Stomach (tissue), 9 donors: Measurements from ENCODE around the gene RANBP2. TPM values are rescaled to one million over a fixed set of nuclear protein-coding genes. Genes with fewer than 3 reads are reported as not detected.

Experiments used
- DNase-seq, 2 donors: peaks; one replicate each; pipeline versions ENCODE4 v3.0.0 to v3.0.0-alpha.2; 2013 to 2019
- H3K27ac ChIP-seq, 5 donors: fragments of 200-600 bp in 4 of 5; sonication (generic) in 4 of 5; one replicate each; pipeline ENCODE4 v1.5.1; 2013 to 2019; ENCODE audit warnings: mild to moderate bottlenecking in 1 of 5, moderate library complexity in 1 of 5
- H3K27me3 ChIP-seq, 3 donors: fragments of 200-600 bp; sonication (generic); one replicate each; pipeline ENCODE4 v1.5.1; 2017 to 2019; ENCODE audit warnings: mixed run types in 1 of 3
- H3K36me3 ChIP-seq, 4 donors: fragments of 200-600 bp; sonication (generic); 1 replicate in 3 of 4; 2 replicates in 1 of 4; pipeline ENCODE4 v1.5.1; 2016 to 2019
- H3K4me1 ChIP-seq, 4 donors: fragments of 200-600 bp; sonication (generic); one replicate each; pipeline ENCODE4 v1.5.1; 2016 to 2019
- H3K4me3 ChIP-seq, 4 donors: fragments of 200-600 bp; sonication (generic) in 3 of 4; one replicate each; pipeline ENCODE4 v1.5.1; 2016 to 2019; ENCODE audit warnings: mild to moderate bottlenecking in 1 of 4
- H3K9me3 ChIP-seq, 4 donors: fragments of 200-600 bp; sonication (generic); one replicate each; pipeline ENCODE4 v1.5.1; 2016 to 2019
- EP300 ChIP-seq: sonication (generic); formaldehyde crosslinking; IDR thresholded peaks from one replicate; pipeline ENCODE4 v1.6.1; 2017; ENCODE audit warnings: antibody characterized with exemption
- POLR2A ChIP-seq, 4 donors: fragments of 450-650 bp; IDR thresholded peaks; one replicate each; pipeline ENCODE4 v1.6.1; 2016; ENCODE audit warnings: antibody characterized with exemption in 4 of 4, control low read depth in 2 of 4, mild to moderate bottlenecking in 1 of 4, moderate library complexity in 1 of 4
- POLR2AphosphoS5 ChIP-seq, 3 donors: sonication (generic); formaldehyde crosslinking; IDR thresholded peaks; one replicate each; pipeline ENCODE4 v1.6.1; 2016; ENCODE audit warnings: antibody characterized with exemption in 3 of 3
- WGBS, 5 donors: extraction: QIAGEN DNeasy Blood & Tissue Kit in 3 of 5; methylation state at CpG; one replicate each; pipeline versions ENCODE4 v1.1.5 to v1.1.7; 2013 to 2018; 5-methylcytosine and 5-hydroxymethylcytosine counted together
- intact Hi-C: fragments of 100-400 bp; cut with DNase I; formaldehyde crosslinking; loops from one replicate; pipeline ENCODE4 v1.15.1; 2023; ENCODE audit warnings: low total_unique reads
- polyA plus RNA-seq, 3 donors: library from polyadenylated mRNA; stranded (reverse); fragments of 200-250 nt; gene quantifications; one replicate each; pipeline ENCODE4 v1.2.3, GENCODE V29; 2013
- total RNA-seq, 5 donors: library from RNA; depleted of rRNA; stranded (reverse); fragments of >200 nt; gene quantifications; one replicate each; pipeline versions ENCODE4 v1.1.0 to v1.2.3, GENCODE V29; 2014 to 2016
- TF ChIP-seq, protein P1 (sequence below), 7 experiments: fragments of 450-650 bp in 4 of 7; fragments of 200-600 bp in 3 of 7; sonication (generic) in 3 of 7; IDR thresholded peaks; one replicate each; pipeline ENCODE4 v1.5.1; 2016 to 2019; ENCODE audit warnings: antibody characterized with exemption in 7 of 7, control low read depth in 2 of 7, mild to moderate bottlenecking in 1 of 7
- donor health status: healthy with polysubstance abuse.
- donor health status: Bipolar disorder and iron deficiency.
- donor health status: healthy.

The RANBP2 gene
- total and polyA plus RNA-seq, 8 donors, result 8.6 to 156 (median 48.5) TPM

DNA sequence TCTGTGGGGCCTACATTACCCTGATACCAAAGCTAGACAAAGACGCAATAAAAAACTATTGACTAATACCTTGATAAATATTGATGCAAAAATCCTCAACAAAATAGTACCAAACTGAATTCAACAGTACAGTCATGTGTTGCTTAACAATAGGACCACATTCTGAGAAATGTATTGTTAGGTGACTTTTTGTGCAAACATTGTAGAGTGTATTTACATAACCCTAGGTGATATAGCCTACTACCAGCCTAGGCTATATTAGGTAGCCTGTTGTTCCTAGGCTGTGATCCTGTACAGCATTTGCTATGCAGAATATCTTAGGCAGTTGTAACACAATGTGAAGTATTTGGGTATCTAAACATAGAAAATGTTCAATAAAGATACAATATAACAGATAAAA is 104.0 kb downstream of the RANBP2 start:
- H3K36me3 ChIP-seq, result peaks cover 3 to 15% (median 13%) of the 10 kb centered on the region in 4 donors
- TF ChIP-seq EP300 (no peak), POLR2AphosphoS5 (IDR thresholded peaks at IDR 0.05) (peak in 1 of 3 donors; percentile 77), POLR2A (IDR thresholded peaks at IDR 0.05) (no peak)
- TF ChIP-seq, protein P1, sequence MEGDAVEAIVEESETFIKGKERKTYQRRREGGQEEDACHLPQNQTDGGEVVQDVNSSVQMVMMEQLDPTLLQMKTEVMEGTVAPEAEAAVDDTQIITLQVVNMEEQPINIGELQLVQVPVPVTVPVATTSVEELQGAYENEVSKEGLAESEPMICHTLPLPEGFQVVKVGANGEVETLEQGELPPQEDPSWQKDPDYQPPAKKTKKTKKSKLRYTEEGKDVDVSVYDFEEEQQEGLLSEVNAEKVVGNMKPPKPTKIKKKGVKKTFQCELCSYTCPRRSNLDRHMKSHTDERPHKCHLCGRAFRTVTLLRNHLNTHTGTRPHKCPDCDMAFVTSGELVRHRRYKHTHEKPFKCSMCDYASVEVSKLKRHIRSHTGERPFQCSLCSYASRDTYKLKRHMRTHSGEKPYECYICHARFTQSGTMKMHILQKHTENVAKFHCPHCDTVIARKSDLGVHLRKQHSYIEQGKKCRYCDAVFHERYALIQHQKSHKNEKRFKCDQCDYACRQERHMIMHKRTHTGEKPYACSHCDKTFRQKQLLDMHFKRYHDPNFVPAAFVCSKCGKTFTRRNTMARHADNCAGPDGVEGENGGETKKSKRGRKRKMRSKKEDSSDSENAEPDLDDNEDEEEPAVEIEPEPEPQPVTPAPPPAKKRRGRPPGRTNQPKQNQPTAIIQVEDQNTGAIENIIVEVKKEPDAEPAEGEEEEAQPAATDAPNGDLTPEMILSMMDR (IDR thresholded peaks at IDR 0.05), result no peak
- peak overlapping the region in 1 of 5 donors; percentile 13 for H3K27ac ChIP-seq
- intact Hi-C loops, result no loop called here
- H3K4me1 ChIP-seq, result peaks cover 0 to 19% (median 5%) of the 10 kb centered on the region in 4 donors
- no peak overlapping the region for H3K4me3 ChIP-seq
- H3K27me3 ChIP-seq, result no peaks in the 10 kb centered on the region
- H3K9me3 ChIP-seq, result peaks cover 0 to 28% (median 6%) of the 10 kb centered on the region in 4 donors
- 39 to 80% (median 61%) methylated on average over 1 of the region's 1 CpG for WGBS, 5 donors
- DNase-seq, result peak in 1 of 2 donors; percentile 23

DNA sequence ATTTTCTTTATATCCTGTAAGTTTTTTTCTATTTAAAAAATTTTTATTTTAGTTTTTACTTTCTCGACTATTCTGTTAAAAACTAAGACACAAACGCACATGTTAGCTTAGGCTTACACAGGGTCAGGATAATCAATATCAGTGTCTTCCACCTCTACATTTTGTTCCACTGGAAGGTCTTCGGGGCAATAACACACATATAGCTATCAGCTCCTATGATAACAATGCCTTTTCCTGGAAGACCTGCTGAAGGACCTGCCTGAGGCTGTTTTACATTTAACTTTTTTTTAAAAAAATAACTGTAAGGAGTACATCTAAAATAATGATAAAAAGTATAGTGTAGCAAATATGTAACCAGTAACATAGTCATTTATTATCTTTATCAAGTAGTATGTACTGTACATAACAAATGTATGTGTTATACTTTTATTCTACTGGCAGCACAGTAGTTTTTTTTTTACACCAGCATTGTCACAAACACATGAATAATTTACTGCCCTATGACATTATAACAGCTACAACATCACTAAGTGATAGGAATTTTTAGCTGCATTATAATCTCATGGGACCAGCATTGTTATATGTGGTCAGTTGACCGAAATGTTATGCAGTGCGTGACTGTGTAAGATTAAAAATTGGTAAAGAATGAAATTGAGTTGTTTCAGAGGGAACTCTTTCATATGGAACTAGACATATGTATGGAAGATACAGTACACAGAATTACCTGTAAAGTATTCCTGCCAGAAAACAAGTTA is 105.2 kb downstream of the RANBP2 start:
- peaks cover 0 to 19% (median 5%) of the 10 kb centered on the region in 4 donors for H3K4me1 ChIP-seq
- DNase-seq, result no peak
- H3K27ac ChIP-seq, result no peak overlapping the region
- H3K27me3 ChIP-seq, result no peaks in the 10 kb centered on the region
- WGBS, 5 donors, result 66 to 89% (median 75%) methylated on average over 5 of the region's 5 CpGs
- intact Hi-C loops, result no loop called here
- peaks cover 0 to 23% (median 4%) of the 10 kb centered on the region in 4 donors for H3K9me3 ChIP-seq
- H3K36me3 ChIP-seq, result peaks cover 3 to 9% (median 7%) of the 10 kb centered on the region in 4 donors
- no peak for TF ChIP-seq POLR2A (IDR thresholded peaks at IDR 0.05)
- no peak for TF ChIP-seq POLR2AphosphoS5 (IDR thresholded peaks at IDR 0.05)
- TF ChIP-seq EP300, result no peak
- TF ChIP-seq, protein P1 (IDR thresholded peaks at IDR 0.05), result no peak
- no peak overlapping the region for H3K4me3 ChIP-seq

DNA sequence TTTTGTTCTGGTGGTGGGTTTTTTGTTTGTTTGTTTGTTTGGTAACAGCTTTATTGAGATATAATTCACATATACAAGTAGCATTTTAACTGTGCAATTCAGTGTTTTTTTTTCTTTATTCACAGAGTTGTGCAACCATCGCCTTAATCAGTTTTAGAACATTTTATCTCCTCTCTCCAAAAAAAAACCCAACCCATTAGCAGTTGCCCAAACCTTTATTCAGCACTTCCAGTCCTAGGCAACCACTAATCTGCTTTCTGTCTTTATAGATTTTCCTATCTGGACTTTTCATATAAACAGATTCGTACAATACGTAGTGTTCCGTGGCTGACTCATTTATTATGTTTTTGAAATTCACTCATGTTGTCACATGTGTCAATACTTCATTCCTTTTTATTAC is 106.0 kb downstream of the RANBP2 start:
- 14 to 40% (median 26%) methylated on average over 4 of the region's 4 CpGs for WGBS, 5 donors
- no peak for DNase-seq
- H3K27me3 ChIP-seq, result no peaks in the 10 kb centered on the region
- H3K4me3 ChIP-seq, result no peak overlapping the region
- peaks cover 0 to 3% (median under 1%) of the 10 kb centered on the region in 4 donors for H3K36me3 ChIP-seq
- intact Hi-C loops, result no loop called here
- H3K4me1 ChIP-seq, result peaks cover 0 to 19% (median 5%) of the 10 kb centered on the region in 4 donors
- H3K9me3 ChIP-seq, result peaks cover 0 to 16% (median 1%) of the 10 kb centered on the region in 4 donors
- TF ChIP-seq POLR2A (IDR thresholded peaks at IDR 0.05) (no peak), POLR2AphosphoS5 (IDR thresholded peaks at IDR 0.05) (peak in 1 of 3 donors; percentile 39)
- no peak overlapping the region for H3K27ac ChIP-seq

DNA sequence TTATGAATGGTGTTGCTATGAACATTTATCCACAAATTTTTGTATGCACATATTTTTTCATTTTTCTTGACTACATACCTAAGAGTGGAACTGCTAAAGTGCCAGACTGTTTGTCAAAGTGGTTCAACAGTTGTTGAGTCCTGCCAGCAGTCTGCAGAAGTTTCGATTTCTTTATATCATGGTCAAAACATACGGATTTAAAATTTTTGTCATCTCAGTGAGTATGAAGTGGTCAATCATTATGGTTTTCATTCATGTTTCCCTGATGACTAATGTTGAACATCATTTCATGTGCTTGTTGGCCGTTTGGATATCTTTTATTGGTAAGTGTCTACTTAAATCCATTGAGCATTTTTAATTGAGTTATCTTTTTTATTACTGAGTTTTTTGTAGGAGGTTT is 106.5 kb downstream of the RANBP2 start:
- no peaks in the 10 kb centered on the region for H3K27me3 ChIP-seq
- no peak for TF ChIP-seq POLR2AphosphoS5 (IDR thresholded peaks at IDR 0.05)
- peaks cover 0 to 3% (median 0%) of the 10 kb centered on the region in 4 donors for H3K36me3 ChIP-seq
- intact Hi-C loops, result no loop called here
- H3K27ac ChIP-seq, result no peak overlapping the region
- 41 to 79% (median 55%) methylated on average over 3 of the region's 3 CpGs for WGBS, 5 donors
- peaks cover 0 to 11% (median 0%) of the 10 kb centered on the region in 4 donors for H3K9me3 ChIP-seq
- no peak overlapping the region for H3K4me3 ChIP-seq
- no peak for DNase-seq
- peaks cover 0 to 19% (median 5%) of the 10 kb centered on the region in 4 donors for H3K4me1 ChIP-seq

DNA sequence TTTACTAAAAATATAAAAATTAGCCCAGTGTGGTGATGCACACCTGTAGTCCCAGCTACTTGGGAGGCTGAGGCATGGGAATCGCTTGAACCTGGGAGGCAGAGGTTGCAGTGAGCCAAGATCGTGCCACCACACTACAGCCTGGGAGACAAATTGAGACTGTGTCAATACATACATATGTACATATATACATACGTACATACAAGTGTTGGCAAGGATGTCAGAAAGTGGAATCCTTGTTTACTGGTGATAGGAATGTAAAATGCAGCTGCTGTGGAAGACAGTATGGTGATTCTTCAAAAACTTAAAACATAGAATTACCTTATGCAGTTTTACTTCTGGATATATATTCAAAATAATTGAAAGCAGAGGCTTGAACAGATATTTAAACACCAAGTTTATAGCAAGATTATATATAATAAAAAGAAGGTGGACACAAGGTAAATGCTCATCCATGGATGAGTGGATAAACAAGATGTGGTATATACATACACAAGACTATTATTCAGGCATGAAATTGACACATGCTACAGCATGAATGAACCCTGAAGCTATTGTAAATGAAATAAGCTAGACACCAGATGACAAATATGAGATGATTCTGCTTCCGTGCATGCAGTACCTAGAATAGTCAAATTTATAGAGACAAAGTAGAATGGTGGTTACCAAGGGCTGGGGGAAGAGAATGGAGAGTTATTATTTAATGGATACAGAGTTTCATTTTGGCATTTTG is 110.5 kb downstream of the RANBP2 start:
- Histone ChIP-seq H3K27me3 (no peaks in the 10 kb centered on the region), H3K27ac (no peak overlapping the region), H3K4me3 (no peak overlapping the region), H3K9me3 (no peaks in the 10 kb centered on the region), H3K36me3 (no peaks in the 10 kb centered on the region), H3K4me1 (peaks cover 0 to 18% (median 0%) of the 10 kb centered on the region in 4 donors)
- WGBS, 5 donors, result 94 to 99% (median 94%) methylated on average over 4 of the region's 4 CpGs
- TF ChIP-seq POLR2AphosphoS5 (IDR thresholded peaks at IDR 0.05), result no peak
- no peak for TF ChIP-seq POLR2A (IDR thresholded peaks at IDR 0.05)
- no peak for TF ChIP-seq EP300
- TF ChIP-seq, protein P1 (IDR thresholded peaks at IDR 0.05), result no peak
- DNase-seq, result no peak
- intact Hi-C loops, result no loop called here
